HEK293T (cell line): ENCODE measurements around the gene UBAC1.

Experiments
- ARNT ChIP-seq: fragments of 450-650 bp; IDR thresholded peaks from 2 replicates; pipeline ENCODE4 v1.6.1; 2017; ENCODE audit warnings: mild to moderate bottlenecking
- BHLHE40 ChIP-seq: fragments of 450-650 bp; IDR thresholded peaks from 2 replicates; pipeline ENCODE4 v1.6.1; 2016; ENCODE audit warnings: mild to moderate bottlenecking, moderate library complexity, borderline replicate concordance
- CTBP1 ChIP-seq: fragments of 450-650 bp; IDR thresholded peaks from 2 replicates; pipeline ENCODE4 v1.6.1; 2016; ENCODE audit warnings: borderline replicate concordance
- FOXK2 ChIP-seq: fragments of 450-650 bp; IDR thresholded peaks from 2 replicates; pipeline ENCODE4 v1.6.1; 2016; ENCODE audit warnings: mild to moderate bottlenecking
- FOXM1 ChIP-seq: fragments of 450-650 bp; IDR thresholded peaks from 2 replicates; pipeline ENCODE4 v1.6.1; 2017; ENCODE audit warnings: mild to moderate bottlenecking, borderline replicate concordance
- HDGF ChIP-seq: fragments of 450-650 bp; IDR thresholded peaks from 2 replicates; pipeline ENCODE4 v1.6.1; 2017; ENCODE audit warnings: antibody characterized with exemption, borderline replicate concordance
- NFRKB ChIP-seq: fragments of 450-650 bp; IDR thresholded peaks from 2 replicates; pipeline ENCODE4 v1.6.1; 2016; ENCODE audit warnings: mild to moderate bottlenecking, moderate library complexity
- PKNOX1 ChIP-seq: fragments of 450-650 bp; IDR thresholded peaks from 2 replicates; pipeline ENCODE4 v1.6.1; 2016
- SP1 ChIP-seq: fragments of 450-650 bp; IDR thresholded peaks from 2 replicates; pipeline ENCODE4 v1.6.1; 2017
- ZNF384 ChIP-seq: fragments of 450-650 bp; IDR thresholded peaks from 2 replicates; pipeline ENCODE4 v1.6.1; 2016

- TF ChIP-seq SP1 (no peak), HDGF (no peak), BHLHE40 (no peak), FOXM1 (no peak), FOXK2 (no peak), ARNT (no peak), ZNF384 (no peak), CTBP1 (no peak), PKNOX1 (no peak), NFRKB (no peak)
Observed at GRCh38 chr9:135998016-135998380, 36.8 kb upstream of the UBAC1 start.
